ENCODE measurements around the gene AMBRA1. TPM values are rescaled to one million over a fixed set of nuclear protein-coding genes. Genes with fewer than 3 reads are reported as not detected.

Gene AMBRA1
- total and polyA plus RNA-seq, 8 donors, result 6.8 to 18.7 (median 11.1) TPM

GRCh38 chr11:46498179-46498578, 95.6 kb downstream of the AMBRA1 start:
- TF ChIP-seq CTCF (IDR thresholded peaks at IDR 0.05), result no peak
- intact Hi-C loops (cut with DNase I), result no loop called here
- 77 to 87% methylated on average over 1 of the region's 1 CpG for WGBS, 2 donors
- no peak overlapping the region for H3K4me3 ChIP-seq
- no peak overlapping the region for H3K27ac ChIP-seq
- H3K27me3 ChIP-seq, result no peaks in the 10 kb centered on the region
- DNase-seq (no peak), FAIRE-seq (no peak), ATAC-seq (no peak)
- H3K4me1 ChIP-seq, result no peaks in the 10 kb centered on the region
- H3K36me3 ChIP-seq, result peaks cover 0 to 2% (median 0%) of the 10 kb centered on the region in 3 donors
- no peaks in the 10 kb centered on the region for H3K9me3 ChIP-seq

- Histone ChIP-seq H3K4me3 (no peak overlapping the region), H3K27me3 (no peaks in the 10 kb centered on the region), H3K4me1 (no peaks in the 10 kb centered on the region), H3K27ac (no peak overlapping the region), H3K36me3 (peaks cover 0 to 4% (median 2%) of the 10 kb centered on the region in 3 donors), H3K9me3 (no peaks in the 10 kb centered on the region)
- ATAC-seq, result no peak
- intact Hi-C loops (cut with DNase I), result no loop called here
- 66 to 73% methylated on average over 4 of the region's 4 CpGs for WGBS, 2 donors
- TF ChIP-seq CTCF (IDR thresholded peaks at IDR 0.05), result no peak
- DNase-seq, result no peak
- FAIRE-seq, result no peak
Measured at GRCh38 chr11:46497498-46497897, 96.3 kb downstream of the AMBRA1 start.

- TF ChIP-seq CTCF (IDR thresholded peaks at IDR 0.05), result no peak
- H3K9me3 ChIP-seq, result no peaks in the 10 kb centered on the region
- no peak overlapping the region for H3K27ac ChIP-seq
- DNase-seq (no peak), FAIRE-seq (no peak), ATAC-seq (no peak)
- peaks cover 0 to 5% (median 2%) of the 10 kb centered on the region in 3 donors for H3K36me3 ChIP-seq
- intact Hi-C loops (cut with DNase I), result no loop called here
- H3K4me3 ChIP-seq, result no peak overlapping the region
- H3K27me3 ChIP-seq, result no peaks in the 10 kb centered on the region
- no peaks in the 10 kb centered on the region for H3K4me1 ChIP-seq
- WGBS, 2 donors, result 92 to 93% methylated on average over 9 of the region's 9 CpGs
Measured at GRCh38 chr11:46493791-46494190, 100.0 kb downstream of the AMBRA1 start.

- no peak for TF ChIP-seq CTCF (IDR thresholded peaks at IDR 0.05)
- 78% methylated on average over 11 of the region's 11 CpGs for WGBS, 2 donors
- DNase-seq (no peak), FAIRE-seq (no peak), ATAC-seq (peak in 2 of 4 donors; percentile 55 to 65)
- Histone ChIP-seq H3K27me3 (no peaks in the 10 kb centered on the region), H3K4me3 (no peak overlapping the region), H3K4me1 (no peaks in the 10 kb centered on the region), H3K27ac (no peak overlapping the region), H3K36me3 (peaks cover 0 to 5% (median 2%) of the 10 kb centered on the region in 3 donors), H3K9me3 (no peaks in the 10 kb centered on the region)
- intact Hi-C loops (cut with DNase I), result no loop called here
Measured at GRCh38 chr11:46492532-46492931, 101.3 kb downstream of the AMBRA1 start.

- no peak overlapping the region for H3K4me3 ChIP-seq
- H3K4me1 ChIP-seq, result no peaks in the 10 kb centered on the region
- FAIRE-seq (no peak), DNase-seq (no peak), ATAC-seq (no peak)
- intact Hi-C loops (cut with DNase I), result no loop called here
- TF ChIP-seq CTCF (IDR thresholded peaks at IDR 0.05), result no peak
- peaks cover 0 to 5% (median 2%) of the 10 kb centered on the region in 3 donors for H3K36me3 ChIP-seq
- 63 to 76% methylated on average over 4 of the region's 4 CpGs for WGBS, 2 donors
- no peak overlapping the region for H3K27ac ChIP-seq
- no peaks in the 10 kb centered on the region for H3K27me3 ChIP-seq
- no peaks in the 10 kb centered on the region for H3K9me3 ChIP-seq
Measured at GRCh38 chr11:46491661-46492330, 102.0 kb downstream of the AMBRA1 start.

Data from pancreas (tissue), 10 donors.